Right renal cortex interstitium (tissue), 3 donors: ENCODE data around the gene CPXCR1. TPM values are rescaled to one million over a fixed set of nuclear protein-coding genes. Genes with fewer than 3 reads are reported as not detected.
"Not testable (repeated sequence)": the region's sequence is repeated elsewhere in the genome, so short reads cannot be mapped to it uniquely, and the experiment has no call there.

Experiments
- DNase-seq, 3 donors: peaks; one replicate each; pipeline ENCODE4 v3.0.0-alpha.2; 2013; ENCODE audit warnings: low read depth in 3 of 3, low spot score in 2 of 3
- polyA plus RNA-seq, 3 donors: library from polyadenylated mRNA; unstranded; fragments of 120-200 nt; gene quantifications; one replicate each; pipeline ENCODE4 v1.2.1, GENCODE V29; 2013; ENCODE audit not compliant: insufficient read length in 3 of 3

Gene CPXCR1
- polyA plus RNA-seq, result not detected

DNA sequence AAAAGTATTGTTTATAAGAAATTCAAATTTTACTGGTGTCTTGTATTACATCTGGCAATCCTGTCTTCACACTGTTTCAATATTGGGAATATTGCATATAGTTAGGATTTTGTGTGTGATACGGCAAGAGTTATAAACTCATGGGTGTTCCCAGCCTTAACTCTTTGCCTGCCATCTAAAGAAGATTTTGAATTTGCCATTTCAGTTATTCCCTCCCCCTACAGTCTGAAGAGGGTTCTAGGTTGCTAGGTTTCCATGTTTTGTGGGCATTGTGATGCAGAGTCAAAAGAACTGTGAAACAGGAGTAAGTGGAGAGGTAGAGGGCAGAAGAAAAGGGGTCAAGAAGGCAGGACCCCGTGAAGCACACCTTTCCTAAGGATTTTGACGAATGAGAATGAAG lies at the start of gene CPXCR1:
CPXCR1 (plus strand) TSS at position 301 of the 400 bp plus-strand sequence. CDS start 6,190 bp downstream, outside the sequence.
- no peak for DNase-seq

DNA sequence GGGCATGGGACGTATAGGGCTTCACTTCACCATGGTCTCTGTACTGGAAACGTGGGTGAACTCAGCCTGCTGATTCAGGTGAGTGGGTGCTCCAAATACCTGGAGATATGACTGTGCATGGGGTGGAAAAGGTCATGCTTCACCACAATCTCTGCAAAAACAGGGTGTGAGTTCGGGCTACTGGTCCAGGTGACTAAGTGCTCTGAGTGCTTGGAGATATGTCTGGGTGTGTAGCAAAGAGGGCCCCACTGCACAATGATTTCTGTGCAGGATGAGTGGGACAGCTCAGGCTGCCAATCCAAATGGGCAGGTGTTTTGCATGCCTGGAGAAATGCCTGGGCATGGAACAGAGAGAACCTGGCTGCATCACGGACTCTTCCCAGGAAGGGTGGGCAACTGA lies 11.2 kb upstream of the CPXCR1 start:
- no peak for DNase-seq

DNA sequence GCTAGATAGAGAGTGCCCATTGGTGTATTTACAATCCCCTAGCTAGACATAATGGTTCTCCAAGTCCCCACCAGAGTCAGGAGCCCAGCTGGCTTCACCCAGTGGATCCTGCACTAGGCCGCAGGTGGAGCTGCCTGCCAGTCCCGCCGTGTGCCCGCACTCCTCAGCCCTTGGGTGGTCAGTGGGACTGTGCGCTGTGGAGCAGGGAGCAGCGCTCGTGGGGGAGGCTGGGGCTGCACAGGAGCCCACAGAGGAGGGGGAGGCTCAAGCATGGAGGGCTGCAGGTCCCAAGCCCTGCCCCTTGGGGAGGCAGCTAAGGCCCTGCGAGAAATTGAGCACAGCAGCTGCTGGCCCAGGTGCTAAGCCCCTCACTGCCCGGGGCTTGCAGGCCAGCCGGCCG lies 810 bp upstream of the CPXCR1 start:
- not testable (repeated sequence) for DNase-seq

DNA sequence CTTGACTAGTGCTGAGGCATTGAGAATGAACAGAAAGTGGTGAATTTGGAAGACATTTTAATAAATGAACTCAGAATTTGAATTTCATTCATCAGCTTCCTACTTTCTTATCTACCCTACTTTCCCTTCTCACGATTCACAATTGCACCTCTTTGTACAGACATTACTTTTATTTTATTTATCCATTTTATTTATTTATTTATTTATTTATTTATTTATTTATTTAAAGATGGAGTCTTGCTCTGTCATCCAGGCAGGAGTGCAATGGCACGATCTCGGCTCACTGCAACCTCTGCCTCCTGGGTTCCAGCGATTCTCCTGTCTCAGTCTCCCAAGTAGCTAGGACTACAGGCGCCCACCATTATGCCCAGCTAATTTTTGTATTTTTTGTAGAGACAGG lies 5.3 kb downstream of the CPXCR1 start:
- DNase-seq, result not testable (repeated sequence)

DNA sequence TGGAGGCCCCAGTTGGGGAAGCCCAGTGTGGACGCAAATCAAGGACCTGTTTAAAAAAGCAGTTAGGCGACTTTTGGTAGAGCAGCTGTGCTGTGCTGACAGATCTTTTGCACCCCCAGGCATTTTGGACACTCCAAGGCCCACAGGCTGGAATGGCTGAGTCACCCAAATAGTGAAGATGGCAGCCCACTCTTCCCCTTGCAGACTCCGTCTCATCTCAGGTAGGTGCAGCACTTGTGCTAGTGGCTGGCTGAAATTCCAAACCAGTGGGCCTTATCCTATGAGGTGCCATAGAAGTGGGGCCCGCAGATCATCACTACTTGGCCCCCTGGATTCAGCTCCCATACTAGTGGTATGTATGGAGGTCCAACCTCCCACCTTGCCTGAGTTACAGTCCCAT lies 42.8 kb downstream of the CPXCR1 start:
- no peak for DNase-seq
